MM.1S (cell line): Measurements from ENCODE around the gene TMEM259.

Experiments
- EZH2 ChIP-seq: fragments of 300-600 bp; sonication (generic); optimal IDR thresholded peaks from 2 replicates; pipeline ENCODE3; 2017; ENCODE audit warnings: low read depth, mild to moderate bottlenecking, antibody characterized with exemption, low read length, mixed read lengths
- EZH2phosphoT487 ChIP-seq: fragments of 300-600 bp; sonication (generic); IDR thresholded peaks from 2 replicates; pipeline ENCODE4 v1.6.1; 2018; ENCODE audit warnings: antibody characterized with exemption, low read length
- TF ChIP-seq, protein P1 (sequence below): fragments of 300-600 bp; sonication (generic); IDR thresholded peaks from 2 replicates; pipeline ENCODE4 v1.5.1; 2016; ENCODE audit warnings: antibody characterized with exemption, low read length, mixed read lengths

DNA sequence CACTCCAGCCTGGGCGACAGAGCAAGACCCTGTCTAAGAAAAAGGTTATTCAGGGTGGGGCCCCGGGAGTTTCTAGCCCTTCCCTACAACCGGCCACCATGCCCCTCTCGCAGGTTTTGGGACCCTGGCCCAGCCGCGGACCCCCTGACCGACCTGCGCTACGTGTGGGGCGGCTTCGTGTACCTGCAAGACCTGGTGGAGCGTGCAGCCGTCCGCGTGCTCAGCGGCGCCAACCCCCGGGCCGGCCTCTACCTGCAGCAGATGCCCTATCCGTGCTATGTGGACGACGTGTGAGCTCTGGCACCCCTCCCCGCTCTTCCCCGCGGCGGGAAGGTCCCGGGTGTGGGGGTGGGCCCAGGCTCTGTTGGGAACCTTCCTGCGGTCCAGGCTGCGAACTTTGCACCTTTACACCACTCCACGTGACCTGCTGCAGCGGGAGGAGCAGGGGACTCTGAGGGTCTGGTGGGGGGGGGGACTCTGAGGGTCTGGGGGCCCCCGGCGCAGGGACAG, 25.2 kb upstream of the TMEM259 start:
- TF ChIP-seq, protein P1, sequence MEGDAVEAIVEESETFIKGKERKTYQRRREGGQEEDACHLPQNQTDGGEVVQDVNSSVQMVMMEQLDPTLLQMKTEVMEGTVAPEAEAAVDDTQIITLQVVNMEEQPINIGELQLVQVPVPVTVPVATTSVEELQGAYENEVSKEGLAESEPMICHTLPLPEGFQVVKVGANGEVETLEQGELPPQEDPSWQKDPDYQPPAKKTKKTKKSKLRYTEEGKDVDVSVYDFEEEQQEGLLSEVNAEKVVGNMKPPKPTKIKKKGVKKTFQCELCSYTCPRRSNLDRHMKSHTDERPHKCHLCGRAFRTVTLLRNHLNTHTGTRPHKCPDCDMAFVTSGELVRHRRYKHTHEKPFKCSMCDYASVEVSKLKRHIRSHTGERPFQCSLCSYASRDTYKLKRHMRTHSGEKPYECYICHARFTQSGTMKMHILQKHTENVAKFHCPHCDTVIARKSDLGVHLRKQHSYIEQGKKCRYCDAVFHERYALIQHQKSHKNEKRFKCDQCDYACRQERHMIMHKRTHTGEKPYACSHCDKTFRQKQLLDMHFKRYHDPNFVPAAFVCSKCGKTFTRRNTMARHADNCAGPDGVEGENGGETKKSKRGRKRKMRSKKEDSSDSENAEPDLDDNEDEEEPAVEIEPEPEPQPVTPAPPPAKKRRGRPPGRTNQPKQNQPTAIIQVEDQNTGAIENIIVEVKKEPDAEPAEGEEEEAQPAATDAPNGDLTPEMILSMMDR = no peak
- TF ChIP-seq EZH2 = no peak
- no peak for TF ChIP-seq EZH2phosphoT487
